Amniotic stem cell (primary cell): ENCODE data around the gene RARA.

Experiments
- DNase-seq: peaks from one replicate; lab custom pipeline; 2025; lab: John Stamatoyannopoulos, UW

RARA gene

GRCh38 chr17:40309031-40309948 is at the start of gene RARA:
Gene RARA (plus strand): TSS chr17:40309180. CDS start chr17:40331219, 22,039 bp downstream.
- DNase-seq: no peak

GRCh38 chr17:40259505-40259904 is 49.5 kb upstream of the RARA start:
- DNase-seq: no peak

- DNase-seq: no peak
Measured at GRCh38 chr17:40260528-40260927, 48.5 kb upstream of the RARA start.

- no peak for DNase-seq
Measured at GRCh38 chr17:40264458-40265185, 44.4 kb upstream of the RARA start.

- DNase-seq: no peak
Measured at GRCh38 chr17:40265337-40265736, 43.6 kb upstream of the RARA start.

GRCh38 chr17:40266882-40267281 is 42.1 kb upstream of the RARA start:
- DNase-seq: no peak

- DNase-seq: no peak
Measured at GRCh38 chr17:40268141-40268712, 40.8 kb upstream of the RARA start.

- DNase-seq: no peak
Measured at GRCh38 chr17:40278414-40278813, 30.6 kb upstream of the RARA start.

GRCh38 chr17:40279402-40279801 is 29.6 kb upstream of the RARA start:
- no peak for DNase-seq

GRCh38 chr17:40281663-40282062 is 27.3 kb upstream of the RARA start:
- no peak for DNase-seq

GRCh38 chr17:40283662-40284061 is 25.3 kb upstream of the RARA start:
- DNase-seq: peak; percentile 39

GRCh38 chr17:40284085-40284713 is 24.8 kb upstream of the RARA start:
- DNase-seq: peak; percentile 22

- DNase-seq: no peak
Measured at GRCh38 chr17:40286473-40286872, 22.5 kb upstream of the RARA start.

- DNase-seq: no peak
Measured at GRCh38 chr17:40287159-40287493, 21.9 kb upstream of the RARA start.

GRCh38 chr17:40287494-40288369 is 21.2 kb upstream of the RARA start, which contains the start of gene CDC6:
Gene CDC6 (plus strand): TSS chr17:40287879. CDS start chr17:40289421, 1,542 bp downstream.
- peak; percentile 98 for DNase-seq

- peak; percentile 94 for DNase-seq
Measured at GRCh38 chr17:40290629-40291280, 18.2 kb upstream of the RARA start.

GRCh38 chr17:40291281-40291664 is 17.7 kb upstream of the RARA start:
- no peak for DNase-seq

- DNase-seq: no peak
Measured at GRCh38 chr17:40293363-40293762, 15.6 kb upstream of the RARA start.

GRCh38 chr17:40295488-40296436 is 13.2 kb upstream of the RARA start:
- DNase-seq: no peak

GRCh38 chr17:40297511-40297910 is 11.5 kb upstream of the RARA start:
- no peak for DNase-seq
